HL-60/S4 treated with phorbol 12-myristate 13-acetate at 8.2 ng/mL for 4 days and 3 days (cell line): ENCODE data around the gene KDM3B.

Experiments used
- in situ Hi-C: fragments of 300-500 bp; cut with MboI; formaldehyde crosslinking; loops from 2 replicates; pipeline ENCODE4 v1.15.0; 2022; ENCODE audit warnings: low sequenced_read_pairs

The KDM3B gene

GRCh38 chr5:138346889-138347288 lies 5.6 kb upstream of the KDM3B start:
- in situ Hi-C loops, result no loop called here

GRCh38 chr5:138349852-138350562 lies 2.5 kb upstream of the KDM3B start:
- in situ Hi-C loops, result no loop called here

- in situ Hi-C loops, result no loop called here
Observed at GRCh38 chr5:138350563-138350890, 2.0 kb upstream of the KDM3B start.

GRCh38 chr5:138351056-138351455 lies 1.4 kb upstream of the KDM3B start:
- in situ Hi-C loops, result no loop called here

GRCh38 chr5:138351517-138351916 lies 968 bp upstream of the KDM3B start:
- in situ Hi-C loops, result no loop called here

GRCh38 chr5:138352722-138353559 lies 456 bp downstream of the KDM3B start:
- in situ Hi-C loops, result no loop called here

GRCh38 chr5:138353560-138354080 lies 1.1 kb downstream of the KDM3B start:
- in situ Hi-C loops, result no loop called here

- in situ Hi-C loops, result no loop called here
Observed at GRCh38 chr5:138354387-138354786, 1.9 kb downstream of the KDM3B start.

GRCh38 chr5:138354926-138355378 lies 2.5 kb downstream of the KDM3B start:
- in situ Hi-C loops, result no loop called here

GRCh38 chr5:138359621-138360020 lies 7.1 kb downstream of the KDM3B start:
- in situ Hi-C loops, result no loop called here

- in situ Hi-C loops, result no loop called here
Observed at GRCh38 chr5:138360941-138361452, 8.5 kb downstream of the KDM3B start.

GRCh38 chr5:138364576-138364975 lies 12.1 kb downstream of the KDM3B start:
- in situ Hi-C loops, result no loop called here

GRCh38 chr5:138366632-138367382 lies 14.3 kb downstream of the KDM3B start:
- in situ Hi-C loops, result no loop called here

GRCh38 chr5:138369261-138369660 lies 16.8 kb downstream of the KDM3B start:
- in situ Hi-C loops, result no loop called here

GRCh38 chr5:138369706-138370105 lies 17.2 kb downstream of the KDM3B start:
- in situ Hi-C loops, result no loop called here

GRCh38 chr5:138370537-138370936 lies 18.1 kb downstream of the KDM3B start:
- in situ Hi-C loops, result no loop called here

GRCh38 chr5:138371454-138371853 lies 19.0 kb downstream of the KDM3B start:
- in situ Hi-C loops, result no loop called here

- in situ Hi-C loops, result no loop called here
Observed at GRCh38 chr5:138372225-138372624, 19.7 kb downstream of the KDM3B start.

GRCh38 chr5:138372653-138373052 lies 20.2 kb downstream of the KDM3B start:
- in situ Hi-C loops, result no loop called here

- in situ Hi-C loops, result no loop called here
Observed at GRCh38 chr5:138382347-138382746, 29.9 kb downstream of the KDM3B start.

- in situ Hi-C loops, result no loop called here
Observed at GRCh38 chr5:138385660-138386059, 33.2 kb downstream of the KDM3B start.
